ENCODE measurements around the gene RDH13. TPM values are rescaled to one million over a fixed set of nuclear protein-coding genes. Genes with fewer than 3 reads are reported as not detected.
"Not testable (repeated sequence)": the region's sequence is repeated elsewhere in the genome, so short reads cannot be mapped to it uniquely, and the experiment has no call there.

The RDH13 gene, protein sequence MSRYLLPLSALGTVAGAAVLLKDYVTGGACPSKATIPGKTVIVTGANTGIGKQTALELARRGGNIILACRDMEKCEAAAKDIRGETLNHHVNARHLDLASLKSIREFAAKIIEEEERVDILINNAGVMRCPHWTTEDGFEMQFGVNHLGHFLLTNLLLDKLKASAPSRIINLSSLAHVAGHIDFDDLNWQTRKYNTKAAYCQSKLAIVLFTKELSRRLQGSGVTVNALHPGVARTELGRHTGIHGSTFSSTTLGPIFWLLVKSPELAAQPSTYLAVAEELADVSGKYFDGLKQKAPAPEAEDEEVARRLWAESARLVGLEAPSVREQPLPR
- 12.2 and 14.1 TPM in 2 replicates for total RNA-seq (2014; rRNA removed; shearing (Covaris generic))
- 29.4 and 38.2 TPM in 2 replicates for polyA plus RNA-seq (2014; cell fraction: nucleus; rRNA removed)

DNA sequence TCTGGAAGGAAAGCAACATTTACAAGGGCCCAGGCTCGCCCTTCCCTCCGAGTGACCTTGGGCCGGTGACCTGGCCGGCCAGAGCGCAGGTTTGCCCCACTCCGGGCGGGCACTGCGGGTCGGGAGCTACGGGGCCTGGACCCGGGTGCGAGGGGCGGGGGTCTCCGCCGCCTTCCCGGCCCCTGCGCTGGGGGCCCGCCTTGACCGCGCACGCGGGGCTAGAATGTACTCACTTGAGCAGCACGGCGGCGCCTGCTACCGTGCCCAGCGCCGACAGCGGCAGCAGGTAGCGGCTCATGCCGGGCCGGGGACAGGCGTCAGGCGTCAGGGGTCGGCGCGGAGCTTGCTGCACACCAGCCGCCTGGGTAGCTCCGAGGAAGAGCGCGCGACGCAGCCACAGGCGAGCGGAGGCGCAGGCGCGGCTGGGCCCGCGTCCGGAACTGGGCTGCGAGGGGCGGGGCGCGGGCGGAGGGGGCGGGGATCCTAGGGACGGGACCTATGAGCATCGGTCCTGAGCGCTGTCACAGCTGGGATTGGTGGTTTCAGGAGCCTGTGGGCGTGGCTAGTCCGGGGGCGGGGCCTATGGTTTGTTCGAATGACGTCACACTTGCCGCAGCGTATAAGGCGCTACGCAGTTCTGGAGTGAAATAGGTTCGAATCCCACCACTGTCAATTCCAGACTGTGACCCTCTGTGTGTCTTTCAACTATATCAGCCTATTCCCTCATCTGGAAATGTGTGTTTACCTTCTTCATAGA lies at the start of gene RDH13:
Gene RDH13 (minus strand): TSS at position 414 of the 757 bp plus-strand sequence. CDS start 116 bp downstream, at position 298.
- DNase-seq (ENCODE audit: extremely low read depth, low read depth): peak; percentile 92

DNA sequence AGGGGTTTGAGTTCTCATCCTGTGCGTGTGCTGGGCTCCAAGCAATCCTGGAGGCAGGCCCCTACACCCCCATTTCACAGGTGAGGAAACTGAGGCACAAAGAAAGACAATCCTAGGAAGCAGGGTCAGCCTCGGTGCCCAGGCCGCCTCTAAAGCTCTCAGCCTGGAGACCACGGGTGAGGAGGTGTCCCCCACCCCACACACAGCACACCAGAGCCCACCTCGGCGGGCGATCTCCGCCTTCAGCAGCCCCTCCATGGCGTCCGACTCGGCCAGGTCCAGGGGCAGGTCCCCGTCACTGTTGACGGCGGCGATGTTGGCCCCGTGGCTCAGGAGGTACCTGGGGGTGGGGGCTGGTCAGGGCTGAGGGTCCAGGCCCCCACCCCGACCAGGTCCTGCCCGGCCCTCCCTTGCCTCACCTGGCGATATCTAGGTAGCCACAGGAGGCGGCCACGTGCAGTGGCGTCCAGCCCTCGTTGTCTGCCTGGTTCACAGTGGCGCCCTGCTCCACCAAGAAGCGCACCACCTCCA lies 49.4 kb upstream of the RDH13 start:
- no peak for DNase-seq (ENCODE audit: extremely low read depth, low read depth)

DNA sequence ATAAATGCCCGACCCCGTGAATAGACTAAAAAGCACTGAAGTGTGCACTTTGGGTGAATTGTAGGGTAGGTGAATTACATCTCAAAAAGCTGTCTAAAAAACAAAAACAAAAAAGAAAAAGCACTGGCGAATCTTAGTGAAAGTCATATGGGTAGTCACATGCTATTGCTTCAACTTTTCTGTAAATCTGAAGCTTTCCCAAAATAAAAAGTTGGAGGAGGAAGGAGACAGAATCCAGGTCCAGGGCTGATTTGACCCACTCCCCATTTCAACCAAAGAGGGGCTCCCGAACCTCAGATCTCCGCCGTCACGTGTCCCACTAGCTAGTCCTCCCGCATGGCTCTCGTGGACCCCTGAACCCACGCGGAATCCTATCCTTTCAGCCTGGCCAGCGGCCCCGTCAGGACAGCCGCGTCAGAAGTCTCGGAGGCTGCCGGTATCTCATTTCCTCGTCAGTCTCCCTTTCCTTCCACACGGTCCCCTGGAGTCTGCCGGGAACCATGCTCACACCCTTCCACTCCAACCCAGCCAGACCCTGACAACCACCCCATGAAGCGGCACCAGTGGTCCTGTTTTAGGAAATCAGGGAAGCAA lies 48.4 kb upstream of the RDH13 start:
- no peak for DNase-seq (ENCODE audit: extremely low read depth, low read depth)

DNA sequence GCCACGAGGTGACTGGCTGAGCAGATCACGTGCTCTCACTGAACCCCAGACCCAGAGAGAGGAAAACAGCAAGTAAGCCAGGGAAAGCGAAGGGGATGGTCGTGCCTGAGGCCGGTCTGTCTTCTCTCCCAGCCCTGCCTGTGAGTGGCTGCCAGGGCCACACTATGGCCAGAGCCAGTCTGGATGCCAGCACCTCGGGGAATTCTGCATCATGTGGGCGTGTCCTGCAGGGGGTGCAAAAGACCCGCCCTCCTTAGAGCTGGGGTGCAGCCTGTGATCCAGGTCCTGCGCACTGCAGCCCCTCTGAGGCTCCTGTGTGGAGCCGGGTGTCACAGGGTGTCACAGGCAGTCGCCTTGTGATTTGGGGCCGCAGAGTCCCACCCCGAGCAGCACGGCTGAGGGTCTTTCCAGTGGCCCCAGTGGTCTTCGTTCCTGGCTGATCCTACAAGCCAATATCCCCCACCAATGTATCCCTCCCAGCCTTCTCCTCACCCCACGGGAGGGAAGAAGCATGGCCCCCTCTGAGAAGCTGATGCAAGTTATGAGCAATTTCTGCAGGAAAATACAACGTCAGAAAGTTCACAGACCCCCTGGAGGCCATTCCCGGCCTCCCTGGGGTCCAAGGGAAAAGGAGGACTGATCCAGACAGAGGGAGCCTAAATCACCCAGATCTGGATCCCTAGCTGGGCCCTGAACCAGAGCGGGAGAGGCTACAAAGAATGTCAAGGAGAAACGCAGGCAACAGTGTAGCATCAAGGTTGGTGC lies 46.8 kb upstream of the RDH13 start:
- DNase-seq (ENCODE audit: extremely low read depth, low read depth): no peak

DNA sequence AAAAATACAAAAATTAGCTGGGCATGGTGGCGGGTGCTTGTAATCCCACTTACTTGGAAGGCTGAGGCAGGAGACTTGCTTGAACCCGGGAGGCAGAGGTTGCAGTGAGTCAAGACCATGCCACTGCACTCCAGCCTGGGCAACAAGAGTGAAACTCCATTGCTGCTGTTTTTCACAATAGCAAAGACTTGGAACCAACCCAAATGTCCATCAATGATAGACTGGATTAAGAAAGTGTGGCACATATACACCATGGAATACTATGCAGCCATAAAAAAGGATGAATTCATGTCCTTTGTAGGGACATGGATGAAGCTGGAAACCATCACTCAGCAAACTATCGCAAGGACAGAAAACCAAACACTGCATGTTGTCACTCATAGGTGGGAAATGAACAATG lies 44.3 kb upstream of the RDH13 start:
- DNase-seq (ENCODE audit: extremely low read depth, low read depth): not testable (repeated sequence)

DNA sequence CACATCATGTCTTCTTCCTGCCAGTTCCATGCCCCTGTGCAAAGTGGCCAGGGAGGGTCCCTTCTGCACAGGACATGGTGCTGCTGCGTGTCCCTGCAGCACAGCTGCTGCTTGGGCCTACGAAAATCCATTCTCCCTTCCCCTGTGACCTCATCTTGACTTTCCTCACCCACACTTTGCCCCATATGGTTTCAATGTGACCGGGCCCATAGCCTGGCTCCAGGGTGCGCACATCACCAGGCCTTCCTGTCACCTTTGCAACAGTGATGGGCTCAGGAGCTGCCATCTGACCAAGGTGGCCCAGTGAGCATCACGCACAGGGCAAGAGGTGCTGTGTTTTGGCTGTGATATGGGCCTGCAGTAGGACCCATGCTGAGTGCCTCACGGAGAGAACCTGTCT lies 43.6 kb upstream of the RDH13 start:
- no peak for DNase-seq (ENCODE audit: extremely low read depth, low read depth)

DNA sequence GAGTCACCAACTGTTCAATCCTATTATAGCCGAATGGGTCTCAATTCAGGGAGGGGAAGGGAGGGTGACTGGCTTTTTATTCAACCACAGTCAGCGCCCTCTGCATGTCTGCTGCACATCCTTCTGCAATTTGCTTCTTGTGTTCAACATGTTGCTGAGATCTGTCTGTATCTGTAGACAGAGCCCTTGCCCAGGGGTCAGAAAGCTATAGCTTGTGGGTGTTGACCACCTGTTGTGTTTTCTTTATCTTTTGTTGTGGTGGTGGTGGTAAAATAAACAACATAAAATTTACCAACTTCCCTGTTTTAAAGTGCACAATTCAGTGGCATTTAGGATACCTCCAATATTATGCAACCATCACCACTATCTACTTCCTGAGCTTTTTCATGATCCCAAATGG lies 42.3 kb upstream of the RDH13 start:
- DNase-seq (ENCODE audit: extremely low read depth, low read depth): no peak

DNA sequence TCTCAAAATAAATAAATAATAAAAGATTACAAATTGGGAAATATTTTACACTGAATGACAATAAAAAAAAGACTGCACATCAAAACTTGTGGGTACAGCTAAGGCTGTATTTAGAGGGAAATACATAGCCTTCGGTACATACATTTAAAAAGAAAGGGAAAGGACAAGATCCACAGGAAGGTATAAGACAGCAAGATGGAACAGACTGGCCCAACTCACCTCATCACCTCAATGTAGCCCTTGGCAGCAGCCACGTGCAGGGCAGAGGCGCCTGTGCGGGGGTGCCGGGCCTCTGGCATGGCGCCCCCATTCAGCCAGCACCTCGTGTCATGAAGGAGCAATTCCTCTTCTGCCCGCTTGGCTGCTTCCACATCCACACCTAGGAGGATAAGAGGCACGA lies 40.2 kb upstream of the RDH13 start:
- DNase-seq (ENCODE audit: extremely low read depth, low read depth): no peak

DNA sequence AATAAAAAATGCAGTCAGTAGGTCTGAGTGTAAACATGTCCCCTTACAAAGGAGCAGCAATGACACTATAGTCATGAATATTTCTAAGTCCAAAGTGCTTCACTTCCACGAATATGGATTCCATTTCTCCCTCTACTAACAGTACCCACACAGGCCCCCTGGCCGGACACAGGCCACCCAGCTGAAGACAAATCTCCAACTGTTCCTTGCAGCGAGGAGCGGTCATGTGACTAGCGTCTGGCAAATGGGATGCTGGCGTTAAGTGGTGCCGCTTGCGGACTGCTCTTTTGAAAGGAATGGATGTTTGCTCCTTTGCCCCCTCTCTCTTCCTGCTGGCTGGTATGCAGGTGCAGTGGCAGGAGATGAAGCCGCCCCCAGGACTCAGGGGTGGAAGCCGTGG lies 38.3 kb upstream of the RDH13 start:
- DNase-seq (ENCODE audit: extremely low read depth, low read depth): no peak

DNA sequence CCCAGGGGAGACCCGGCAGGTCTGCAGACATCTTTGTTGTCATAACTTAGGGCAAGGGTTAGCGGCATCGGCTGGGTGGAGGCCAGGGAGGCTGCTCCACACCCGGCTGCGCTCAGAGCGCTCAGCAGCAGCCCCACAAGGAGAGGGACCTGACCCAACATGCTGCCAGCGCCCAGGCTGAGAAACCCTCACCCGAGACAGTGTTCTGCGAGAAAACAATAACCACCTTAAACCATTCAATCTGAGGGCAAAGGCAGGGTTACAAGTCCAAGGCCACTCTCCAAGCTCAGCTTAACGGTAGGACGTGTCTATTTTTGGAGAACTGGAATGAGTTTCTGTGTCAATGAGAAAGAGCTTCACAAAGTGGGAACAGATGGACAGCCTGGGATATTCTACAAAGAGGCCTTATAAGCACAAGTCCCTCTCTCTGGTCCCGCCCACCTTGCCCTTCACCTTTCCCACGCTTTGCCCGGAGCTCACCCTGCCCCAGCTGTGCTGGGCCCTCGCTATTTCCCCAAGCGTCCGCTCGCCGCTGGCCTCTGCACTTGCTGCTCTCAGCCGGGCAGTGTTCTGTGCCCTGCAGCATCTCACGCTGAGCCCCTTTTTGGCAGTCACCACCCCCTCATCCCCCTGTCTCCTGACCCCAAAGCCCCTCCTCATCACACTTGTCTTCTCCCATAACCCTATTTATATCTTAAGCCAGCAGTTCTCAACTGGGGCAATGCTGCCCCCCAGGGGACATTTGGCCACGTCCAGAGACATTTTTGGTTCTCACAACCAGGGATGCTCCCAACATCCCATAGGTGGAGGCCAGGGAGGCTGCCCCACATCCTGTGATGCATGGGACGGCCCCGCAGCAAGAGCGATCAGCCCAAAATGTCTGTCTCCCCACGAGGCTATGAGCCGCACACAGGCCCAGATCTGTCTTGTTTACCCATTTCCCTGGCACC lies 36.9 kb upstream of the RDH13 start:
- DNase-seq (ENCODE audit: extremely low read depth, low read depth): no peak

DNA sequence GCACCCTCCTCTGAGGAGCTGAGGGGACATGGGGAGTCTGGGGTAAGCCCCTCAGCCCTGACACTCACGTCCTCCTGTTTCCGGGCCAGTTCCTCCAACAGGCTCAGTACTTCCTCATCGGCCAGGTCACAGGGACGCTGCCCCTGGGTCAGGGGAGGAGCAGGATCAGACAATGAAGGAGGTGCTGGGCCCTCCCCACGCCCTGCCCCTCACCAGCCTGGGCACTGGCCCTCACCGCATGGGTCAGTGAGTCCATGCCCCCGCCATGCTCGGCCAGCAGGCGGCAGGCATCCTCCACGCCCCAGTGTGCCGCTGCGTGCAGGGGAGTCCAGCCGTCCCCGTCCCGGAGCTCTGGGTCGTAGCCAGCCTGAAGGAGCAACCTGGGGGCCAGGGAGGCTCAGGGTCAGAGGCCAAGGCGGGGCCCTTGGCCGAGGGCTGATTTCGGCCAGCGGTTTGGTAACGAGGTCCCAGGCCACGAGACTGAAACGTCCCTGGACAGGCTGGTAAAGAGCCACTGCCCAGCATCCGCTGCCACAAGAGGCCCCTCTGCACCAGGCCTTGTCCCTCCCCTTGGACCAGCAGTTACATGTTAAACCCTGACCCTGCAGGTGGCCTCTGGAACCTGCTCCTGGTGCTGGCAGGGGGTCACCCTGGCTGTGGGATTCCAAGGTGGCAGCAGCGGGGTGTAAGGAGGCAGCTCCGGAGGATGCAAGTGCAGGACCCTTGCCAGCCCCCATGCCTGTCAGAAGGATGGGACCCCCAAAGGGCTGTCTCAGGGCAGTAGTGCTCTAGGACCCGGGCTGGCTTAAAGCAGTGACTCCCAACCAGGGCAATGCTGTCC lies 36.0 kb upstream of the RDH13 start:
- no peak for DNase-seq (ENCODE audit: extremely low read depth, low read depth)

DNA sequence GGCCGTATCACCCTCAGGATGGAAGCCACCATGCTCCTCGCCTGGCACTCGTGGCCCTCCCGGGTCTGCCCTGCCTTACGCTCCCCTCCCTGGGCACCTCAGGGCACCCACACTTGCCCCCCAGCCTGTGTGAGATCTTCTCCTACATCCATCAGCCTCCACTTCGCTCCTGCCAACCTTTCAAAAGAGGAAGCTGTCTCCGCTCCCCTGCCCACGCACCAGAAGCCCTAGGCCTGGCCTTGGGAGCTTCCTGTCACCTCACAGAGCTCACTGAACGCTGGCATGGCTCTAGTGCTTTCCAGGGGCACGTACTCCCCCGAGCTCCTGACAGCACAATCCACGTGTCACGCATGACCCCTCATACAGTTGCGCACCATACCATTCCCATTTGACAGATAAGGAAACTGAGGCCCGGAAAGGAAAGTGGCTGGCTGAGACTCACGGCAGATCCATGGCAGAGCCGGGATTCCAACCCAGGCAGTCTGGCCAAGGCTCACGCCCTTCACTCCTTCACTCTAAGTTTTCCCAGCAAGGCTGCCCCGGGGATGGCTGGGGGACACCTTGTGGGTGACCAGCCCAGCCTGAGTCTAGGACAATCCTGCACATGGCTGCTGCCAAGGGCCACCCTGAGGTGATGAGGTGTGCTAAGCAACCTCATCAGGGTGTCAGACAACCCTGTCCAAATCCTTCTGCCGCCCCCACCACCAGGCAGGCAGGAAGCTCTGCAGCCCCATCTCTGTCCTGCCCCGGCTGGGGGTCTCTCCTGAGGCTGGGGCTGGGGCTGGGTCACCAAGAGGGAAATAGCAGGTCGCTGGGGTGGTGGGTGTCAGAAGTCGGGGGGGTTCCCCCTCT lies 35.1 kb upstream of the RDH13 start:
- no peak for DNase-seq (ENCODE audit: extremely low read depth, low read depth)

DNA sequence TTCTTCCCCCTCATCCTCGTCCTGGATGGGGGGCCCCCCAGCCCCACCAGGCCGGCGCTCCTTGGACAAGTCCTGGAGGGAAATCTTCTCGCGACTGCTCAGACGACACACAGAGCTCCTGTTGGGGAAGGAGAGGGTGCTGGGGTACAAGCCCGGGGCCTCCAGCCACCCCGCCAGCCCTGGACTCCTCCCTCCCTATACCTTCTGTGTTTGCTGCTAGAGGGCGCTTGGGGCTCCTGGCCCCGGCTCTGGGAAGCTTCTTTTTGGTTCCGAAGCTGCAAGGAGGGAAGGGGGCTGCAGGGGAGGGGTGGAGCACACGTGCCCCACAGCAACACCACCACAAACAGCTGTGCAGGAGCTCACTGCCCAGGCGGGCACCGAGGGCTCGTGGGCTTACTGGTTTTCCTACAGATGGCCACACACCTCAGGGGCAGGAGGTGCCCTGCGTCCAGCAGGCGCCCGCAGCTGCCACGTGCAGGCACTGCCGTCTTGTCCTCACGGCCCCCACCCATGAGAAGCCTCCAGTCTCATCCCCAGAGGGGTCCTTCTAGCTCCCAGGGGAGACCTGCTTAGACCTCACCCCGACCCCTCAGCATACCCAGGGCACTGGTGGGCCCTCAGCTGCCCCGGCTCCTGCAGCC lies 33.2 kb upstream of the RDH13 start:
- DNase-seq (ENCODE audit: extremely low read depth, low read depth): no peak

DNA sequence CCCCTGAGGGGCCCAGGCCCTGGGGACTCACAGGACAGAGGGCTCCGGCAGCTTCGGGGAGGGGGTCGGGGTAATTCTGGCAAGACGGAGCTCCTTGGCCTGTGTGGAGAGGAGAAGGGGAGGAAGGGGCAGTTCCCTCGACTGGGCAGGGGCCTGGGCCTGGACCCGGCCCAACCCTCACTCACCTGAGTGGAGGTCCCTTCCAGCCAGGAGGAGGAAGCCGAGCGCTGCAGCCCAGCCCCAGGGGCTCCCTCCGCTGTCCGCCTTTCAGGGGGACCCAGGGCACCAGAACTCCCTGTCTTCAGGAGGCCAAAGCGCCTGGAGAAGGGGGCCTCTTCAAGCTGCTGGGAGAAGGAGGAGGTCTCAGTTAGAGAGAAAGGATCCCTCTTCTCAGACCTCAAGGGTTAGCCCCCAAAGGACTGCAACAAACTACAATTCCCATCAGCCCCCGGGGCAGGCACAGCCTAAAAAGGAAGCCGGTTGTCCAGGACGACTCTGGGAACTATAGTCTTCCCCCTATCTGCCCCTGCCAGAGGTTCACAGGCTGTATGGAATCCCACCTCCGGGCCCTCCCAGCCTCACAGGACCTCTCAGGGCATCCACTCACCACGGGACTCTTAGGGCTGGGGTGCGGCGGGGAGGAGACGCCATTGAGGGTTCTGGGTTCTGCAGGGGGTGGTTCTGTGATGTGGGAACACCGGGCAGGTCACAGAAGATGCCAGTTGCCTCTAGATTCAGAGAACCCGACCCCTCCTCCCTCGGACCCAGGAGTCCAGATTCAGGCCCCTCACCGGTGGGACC lies 32.5 kb upstream of the RDH13 start:
- DNase-seq (ENCODE audit: extremely low read depth, low read depth): no peak

DNA sequence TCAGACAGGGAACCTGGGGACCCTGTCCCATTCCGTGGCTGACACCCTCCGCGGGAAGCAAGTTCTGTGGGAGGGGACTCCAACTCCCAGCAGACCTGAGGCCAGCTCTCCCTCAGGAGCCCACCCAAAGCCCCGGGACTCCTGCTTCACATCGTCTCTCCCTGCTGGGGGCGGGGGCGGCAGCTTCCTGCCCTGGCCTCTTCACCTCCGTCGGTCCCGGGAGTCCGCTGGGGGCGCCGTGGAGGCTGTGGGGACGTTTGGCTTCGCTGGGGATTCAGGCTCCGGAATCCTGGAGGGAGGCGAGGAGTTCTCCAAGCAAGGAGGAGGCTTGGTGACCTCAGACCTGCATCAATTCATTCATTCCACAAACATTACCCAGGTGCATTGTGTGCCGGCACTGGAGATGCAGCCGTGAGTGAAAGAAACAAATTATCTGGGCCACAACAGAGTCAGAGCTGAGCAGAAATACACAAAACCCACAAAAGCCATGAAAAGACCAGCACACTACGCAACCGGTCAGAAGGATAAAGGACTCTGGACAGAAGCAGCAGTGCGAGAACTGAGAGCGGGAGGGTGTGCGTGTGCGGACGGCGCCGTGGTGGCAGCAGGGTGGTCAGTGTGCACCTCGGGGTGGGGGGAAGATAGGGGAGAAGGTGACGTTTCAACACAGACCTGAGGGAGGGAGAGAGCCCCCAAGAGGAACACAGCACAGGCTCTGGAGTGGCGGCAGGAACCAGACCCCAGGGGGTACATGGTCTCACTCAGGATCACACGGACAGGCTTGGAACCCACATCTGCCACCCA lies 31.7 kb upstream of the RDH13 start:
- DNase-seq (ENCODE audit: extremely low read depth, low read depth): no peak
